GM21515 (cell line): ENCODE results near the gene ADAMTS2.
"Not testable (repeated sequence)": the region's sequence is repeated elsewhere in the genome, so short reads cannot be mapped to it uniquely, and the experiment has no call there.

Experiments
- ATAC-seq: cut with Tn5 transposase; IDR thresholded peaks from one replicate; pipeline ENCODE4 v1.9.1; 2021; ENCODE audit not compliant: unreplicated experiment

Gene ADAMTS2

DNA sequence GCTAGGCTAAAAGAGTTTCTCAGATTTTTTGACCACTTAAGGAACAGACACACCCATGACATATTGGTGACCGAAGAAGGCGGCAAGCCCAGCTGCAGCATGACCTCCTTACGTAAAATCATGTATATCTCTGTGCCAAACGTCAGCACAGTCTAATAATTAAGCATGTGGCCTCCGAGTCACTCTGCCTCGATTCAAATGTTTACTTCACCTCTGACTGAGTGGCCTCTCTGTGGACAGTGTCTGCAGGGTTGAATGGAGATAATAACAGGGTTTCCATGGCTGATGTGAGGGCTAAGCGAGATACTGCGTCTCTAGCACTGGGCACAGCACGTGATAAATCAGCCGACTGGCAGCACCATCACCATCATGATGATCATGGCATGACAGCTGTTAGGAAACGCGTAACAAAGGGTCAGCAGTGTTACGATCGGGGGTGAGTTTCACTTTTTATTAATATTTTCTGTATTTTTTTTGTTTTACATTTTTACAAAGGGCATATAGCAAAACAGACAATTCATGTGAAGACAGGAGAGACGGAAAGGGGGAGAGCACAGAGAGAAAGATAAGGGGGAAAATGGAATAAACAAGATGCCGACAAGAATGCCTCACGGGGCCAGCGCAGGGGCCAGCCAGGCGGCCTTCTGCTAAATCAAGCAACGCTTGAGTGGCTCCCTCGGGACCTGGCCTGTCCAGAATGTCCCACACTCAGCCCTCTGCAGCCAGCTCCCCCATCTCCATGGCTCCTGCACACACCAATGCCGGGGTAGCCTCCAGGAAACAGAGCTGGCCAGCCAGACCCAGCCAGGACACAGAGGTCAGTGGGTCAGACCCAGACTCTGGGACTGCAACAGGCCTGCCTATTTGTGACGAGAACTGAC lies 60.3 kb downstream of the ADAMTS2 start:
- no peak for ATAC-seq

DNA sequence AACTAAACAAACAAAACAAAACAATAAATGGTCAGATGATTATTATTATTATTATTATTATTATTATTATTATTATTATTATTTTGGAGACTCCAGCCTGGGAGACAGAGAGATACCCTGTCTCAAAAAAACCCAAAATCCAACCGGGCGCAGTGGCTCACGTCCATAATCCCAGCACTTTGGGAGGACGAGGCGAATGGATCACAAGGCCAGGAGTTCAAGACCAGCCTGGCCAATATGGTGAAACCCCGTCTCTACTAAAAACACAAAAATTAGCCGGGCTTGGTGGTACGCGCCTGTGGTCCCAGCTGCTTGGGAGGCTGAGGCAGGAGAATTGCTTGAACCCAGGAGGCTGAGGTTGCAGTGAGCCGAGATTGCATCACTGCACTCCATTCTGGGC lies 61.4 kb downstream of the ADAMTS2 start:
- not testable (repeated sequence) for ATAC-seq

DNA sequence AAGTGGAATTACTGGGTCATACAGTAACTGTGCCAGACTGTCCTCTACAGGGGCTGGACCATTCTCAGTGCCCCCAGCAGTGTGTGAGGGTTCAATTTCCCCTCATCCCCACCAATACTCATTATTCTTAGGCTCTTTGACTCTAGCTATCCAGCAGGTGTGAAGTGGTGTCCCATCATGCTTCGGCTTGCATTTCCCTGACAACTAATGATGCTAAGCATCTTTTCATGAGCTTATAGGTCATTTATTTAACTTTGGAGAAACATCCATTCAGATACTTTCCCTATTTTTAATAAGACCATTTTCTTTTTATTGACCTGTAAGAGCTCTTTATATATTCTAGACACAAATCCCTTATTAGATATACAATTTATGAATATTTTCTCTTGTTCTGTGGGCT lies 63.6 kb downstream of the ADAMTS2 start:
- ATAC-seq, result no peak

DNA sequence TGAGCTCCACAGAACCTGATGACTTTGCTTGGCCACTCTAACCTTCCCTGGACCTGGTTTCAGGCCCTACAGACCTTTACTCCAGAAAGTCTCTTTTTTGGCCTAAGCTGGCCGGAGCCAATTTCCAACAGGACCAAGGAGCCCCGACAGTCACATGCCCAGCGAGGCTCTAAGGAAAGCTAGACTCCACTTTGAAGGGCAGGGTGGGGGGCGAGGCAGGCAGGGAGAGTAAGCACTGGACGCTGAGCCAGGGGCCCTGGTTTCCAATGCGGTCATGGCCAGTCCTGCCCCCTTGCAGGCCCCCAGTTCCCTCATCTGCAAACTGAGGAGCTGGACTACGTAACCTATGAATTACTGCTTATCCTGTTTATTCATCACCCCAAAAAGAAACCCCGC lies 65.2 kb downstream of the ADAMTS2 start:
- no peak for ATAC-seq

DNA sequence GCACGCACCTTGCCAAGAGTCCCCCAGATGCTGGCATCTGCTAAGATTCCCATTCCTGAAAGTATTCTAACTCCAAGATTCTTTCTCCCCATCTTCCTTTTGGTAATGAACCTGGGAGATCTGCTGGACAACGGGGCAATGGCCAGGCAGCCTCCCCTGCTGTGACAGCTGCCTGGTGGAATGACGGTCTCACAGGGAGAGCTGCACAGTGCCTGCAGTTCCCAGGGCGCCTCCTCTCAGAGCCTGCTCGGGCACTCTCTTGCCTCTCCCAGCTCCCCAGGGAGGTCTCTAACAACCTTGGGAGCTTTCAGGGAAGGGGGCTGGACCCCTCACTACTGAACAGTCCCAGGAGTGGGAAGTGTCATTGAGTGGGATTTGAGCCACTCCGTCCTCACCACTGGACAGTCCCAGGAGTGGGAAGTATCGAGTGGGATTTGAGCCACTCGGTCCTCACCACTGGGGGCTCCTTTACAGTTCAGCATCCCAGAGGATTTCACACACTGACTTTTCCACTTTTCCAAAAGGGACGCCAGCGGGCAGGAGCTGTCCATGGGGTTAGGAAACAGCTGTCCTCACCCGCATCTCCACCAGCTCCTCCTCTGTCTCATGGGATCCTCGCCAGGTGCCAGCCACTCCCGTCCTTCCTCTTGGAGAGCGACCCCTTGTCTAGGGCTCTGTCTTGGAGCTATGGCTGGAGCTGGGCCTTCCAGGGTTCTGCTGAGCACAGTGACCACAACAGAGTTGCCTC lies 65.7 kb downstream of the ADAMTS2 start:
- ATAC-seq, result no peak

DNA sequence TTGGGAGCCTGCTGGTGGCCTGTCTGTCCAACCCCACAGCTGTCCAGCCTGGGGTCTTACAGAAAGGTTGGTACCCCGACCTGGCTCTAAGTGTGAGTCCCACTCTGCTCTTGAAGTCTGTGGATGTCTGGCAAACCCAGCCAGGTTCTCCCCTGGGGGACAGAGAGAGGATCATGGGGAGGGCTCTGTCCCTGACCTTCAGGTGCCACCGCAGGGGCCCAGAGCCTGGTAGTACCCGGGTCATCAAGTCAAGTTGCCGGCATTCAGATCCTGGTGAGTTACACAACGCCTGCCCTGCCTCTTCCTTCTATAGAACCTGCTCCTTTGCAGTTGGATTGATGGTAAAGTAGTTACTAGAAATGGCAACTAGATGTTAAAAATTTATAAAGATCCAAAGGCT lies 66.7 kb downstream of the ADAMTS2 start:
- no peak for ATAC-seq

DNA sequence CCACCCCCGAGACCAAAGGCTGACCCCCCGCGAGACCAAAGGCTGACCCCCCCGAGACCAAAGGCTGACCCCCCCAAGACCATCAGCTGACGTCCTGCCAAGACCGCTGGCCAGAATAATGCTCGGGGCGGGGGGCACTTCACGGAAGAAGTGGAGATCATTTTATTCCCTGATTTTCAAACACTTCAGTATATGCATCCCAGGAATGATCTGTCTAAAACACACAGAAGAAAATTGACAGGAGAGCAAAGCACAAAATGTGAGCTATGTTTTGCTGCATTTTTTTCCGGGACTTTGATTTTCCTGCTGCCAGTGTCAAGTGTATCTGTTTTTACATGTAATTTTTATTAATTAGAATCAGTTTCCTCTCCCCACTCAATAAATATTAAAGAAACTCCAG lies 67.1 kb downstream of the ADAMTS2 start:
- no peak for ATAC-seq

DNA sequence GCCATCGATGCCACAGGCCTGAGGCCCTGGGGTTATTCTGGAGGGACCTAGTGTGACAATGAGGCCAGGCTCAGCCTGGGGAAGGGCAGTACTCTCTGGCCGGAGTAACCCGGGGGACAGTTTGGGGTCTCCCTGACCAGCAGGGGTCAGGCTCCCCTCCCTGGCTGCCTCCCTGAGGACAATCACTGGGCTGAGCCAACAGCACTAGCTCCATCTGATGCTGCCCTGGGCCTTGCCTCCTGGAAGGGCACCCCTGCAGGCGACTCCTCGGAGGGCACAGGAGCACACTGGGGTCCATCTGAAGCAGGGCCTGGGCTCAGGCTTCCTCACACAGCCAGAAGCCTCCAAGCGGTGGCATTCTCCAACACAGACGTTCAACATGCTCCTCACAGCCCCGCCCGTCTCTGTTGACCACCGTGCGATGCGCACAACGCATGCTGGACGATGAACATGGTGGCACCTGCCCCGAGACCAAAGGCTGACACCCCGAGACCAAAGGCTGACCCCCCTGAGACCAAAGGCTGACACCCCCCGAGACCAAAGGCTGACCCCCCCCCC lies 68.3 kb downstream of the ADAMTS2 start:
- no peak for ATAC-seq

DNA sequence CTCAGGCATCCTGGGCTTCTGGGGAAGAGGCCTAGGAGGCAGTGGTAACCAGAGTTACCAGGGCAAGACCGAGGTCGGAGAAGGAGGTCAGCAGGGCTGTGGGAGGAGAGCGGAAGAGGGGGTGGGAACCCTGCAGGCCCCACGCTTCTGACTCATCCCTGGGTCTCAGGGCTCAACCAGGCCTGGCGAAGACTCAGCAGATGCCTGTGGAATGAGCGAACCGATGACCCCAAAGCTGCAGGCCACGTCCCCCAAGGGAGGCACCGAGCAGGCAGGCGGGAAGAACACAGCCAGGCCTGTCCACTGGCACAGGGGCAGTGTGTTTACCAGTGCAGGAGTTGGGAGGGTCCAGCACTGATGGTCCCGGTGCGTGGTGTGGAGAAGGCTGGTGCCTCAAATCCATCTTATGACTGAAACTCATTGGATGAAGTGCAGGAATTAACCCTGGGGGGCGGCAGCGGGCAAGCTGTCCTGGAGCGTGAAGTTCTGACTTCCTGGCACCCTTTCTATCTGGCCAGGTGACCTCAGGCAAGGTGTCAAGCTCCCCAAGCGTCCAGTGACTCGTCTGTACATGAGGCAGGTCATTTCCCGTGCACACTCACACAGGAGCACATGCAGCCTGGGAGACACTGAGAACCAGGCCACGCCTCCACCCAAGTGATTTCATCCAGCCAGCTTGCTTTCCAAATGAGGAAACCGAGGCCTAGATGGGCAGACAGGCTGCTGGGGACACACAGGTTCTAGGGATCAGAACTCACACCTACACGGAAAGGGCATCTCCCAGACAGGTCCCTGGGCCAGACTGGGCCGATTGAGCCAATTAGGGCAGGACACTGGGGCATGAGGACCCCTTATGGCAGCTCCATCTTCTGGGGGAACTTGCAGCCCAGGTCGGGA lies 69.1 kb downstream of the ADAMTS2 start:
- no peak for ATAC-seq

DNA sequence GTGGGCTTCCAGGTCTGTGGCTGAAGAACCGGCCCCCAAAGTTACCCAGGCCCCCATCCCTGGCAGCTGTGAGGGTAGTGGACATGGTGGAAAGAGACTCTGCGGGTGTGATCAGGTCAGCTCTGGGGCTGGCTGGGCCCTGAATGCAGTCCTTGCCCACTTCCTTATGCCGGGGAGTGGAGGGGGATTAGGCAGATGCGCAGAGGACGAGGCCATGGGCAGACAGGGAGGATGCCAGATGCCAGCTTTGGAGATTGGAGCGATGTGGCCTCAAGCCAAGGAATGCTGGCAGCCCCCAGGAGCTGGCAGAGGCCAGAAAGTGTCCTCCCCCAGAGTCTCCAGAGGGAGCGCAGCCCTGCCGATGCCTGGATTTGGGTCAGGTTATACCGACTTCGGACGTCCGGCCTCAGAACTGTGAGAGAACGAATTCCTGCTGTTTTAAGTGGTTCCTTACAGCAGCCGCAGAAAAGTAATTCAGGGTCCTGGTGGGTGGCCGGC lies 69.8 kb downstream of the ADAMTS2 start:
- ATAC-seq, result no peak

DNA sequence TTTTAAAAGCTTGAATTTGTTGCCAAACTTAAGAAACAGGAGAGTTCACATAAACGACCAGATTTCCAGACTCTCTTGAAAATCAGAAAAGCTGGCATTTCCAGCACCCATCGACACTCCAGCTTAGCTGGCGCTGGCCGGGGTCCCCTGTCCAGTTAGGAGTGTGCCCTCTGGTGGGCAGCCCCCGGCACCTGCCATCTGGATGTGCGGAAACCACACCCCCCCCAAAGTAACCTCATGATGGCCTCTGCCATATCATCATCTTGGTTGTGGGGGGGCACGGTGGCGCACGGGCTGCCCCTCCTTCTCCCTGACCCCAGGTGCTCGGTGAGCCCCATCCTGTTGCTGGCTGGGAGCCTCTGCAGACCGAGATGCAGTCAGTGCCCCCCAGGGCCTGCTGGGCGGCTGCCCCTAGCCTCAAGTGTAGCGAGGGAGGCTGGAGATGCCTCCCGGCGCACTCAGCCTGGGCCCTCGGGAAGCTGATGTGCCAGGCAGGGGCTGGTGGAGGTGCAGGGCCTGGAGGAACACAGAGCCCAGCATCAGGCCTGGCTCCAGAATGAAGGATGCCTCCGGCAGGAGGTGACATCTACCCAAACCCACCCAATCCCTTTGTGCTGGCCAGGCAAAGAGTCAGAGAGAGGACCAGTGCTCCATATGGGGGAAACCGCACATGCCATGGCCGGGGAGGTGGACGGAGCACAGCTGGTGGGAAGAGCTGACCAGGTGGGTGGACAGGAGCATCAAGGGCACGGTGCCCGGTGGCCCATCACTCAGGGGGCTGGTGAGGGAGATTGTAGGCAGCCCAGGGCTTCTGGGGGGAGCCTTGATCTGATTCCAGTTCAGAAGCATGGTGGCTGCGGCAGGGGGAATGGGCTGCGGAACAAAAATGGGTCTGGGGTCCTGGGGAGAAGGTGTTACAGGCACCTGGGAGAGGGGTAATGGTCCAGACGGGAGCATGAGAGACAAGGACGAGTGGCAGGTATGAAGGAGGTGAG lies 70.6 kb downstream of the ADAMTS2 start:
- ATAC-seq, result no peak

DNA sequence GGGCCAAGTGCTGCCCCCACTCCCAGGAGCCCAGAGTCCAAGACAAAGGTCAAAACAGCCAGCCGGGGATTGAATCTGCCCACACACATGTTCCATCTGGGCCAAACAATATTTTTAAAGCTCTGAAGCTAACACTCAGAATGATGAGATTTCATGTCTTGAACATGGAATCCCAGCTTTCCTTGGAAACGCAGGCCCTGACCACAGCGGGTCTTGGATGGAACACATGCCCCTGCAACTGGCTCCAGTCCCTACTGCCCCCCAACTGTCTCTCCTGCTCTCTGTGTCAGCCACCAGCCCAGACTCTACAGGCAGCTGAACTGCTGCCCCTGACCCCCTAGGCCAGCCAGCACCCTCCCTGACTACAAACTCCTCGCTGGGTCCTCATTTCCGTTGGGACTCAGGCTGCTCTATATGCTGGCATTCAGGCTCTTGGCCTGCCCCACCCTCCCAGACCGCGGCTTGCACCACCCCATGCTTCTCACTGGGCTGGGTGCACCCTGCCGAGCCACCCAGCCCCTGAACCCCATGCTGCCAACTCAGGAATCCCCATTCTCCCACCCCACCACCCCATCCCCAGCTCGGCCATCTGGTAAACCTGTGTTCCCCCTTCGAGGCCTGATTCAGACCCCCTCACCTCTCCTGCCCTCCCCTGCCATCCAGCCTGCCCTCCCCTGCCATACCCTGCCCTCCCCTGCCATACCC lies 71.7 kb downstream of the ADAMTS2 start:
- ATAC-seq, result no peak

DNA sequence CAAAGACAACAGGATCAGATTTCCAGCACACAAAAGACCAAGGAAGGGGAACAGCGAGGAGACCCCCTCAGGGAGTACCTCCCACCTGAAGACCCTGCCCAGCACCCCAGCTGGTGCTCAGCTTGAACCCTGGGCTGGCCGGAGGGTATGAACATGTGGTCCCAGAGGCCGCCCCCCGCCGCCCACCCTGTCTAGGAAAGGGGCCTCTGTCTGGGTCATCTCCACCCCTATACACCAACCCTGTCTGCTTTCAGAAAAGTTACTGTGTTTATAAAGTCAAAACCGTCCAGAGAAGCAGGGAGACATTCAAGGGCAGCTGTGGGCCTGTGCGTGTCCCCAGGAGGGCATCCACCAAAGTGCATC lies 72.2 kb downstream of the ADAMTS2 start:
- no peak for ATAC-seq

DNA sequence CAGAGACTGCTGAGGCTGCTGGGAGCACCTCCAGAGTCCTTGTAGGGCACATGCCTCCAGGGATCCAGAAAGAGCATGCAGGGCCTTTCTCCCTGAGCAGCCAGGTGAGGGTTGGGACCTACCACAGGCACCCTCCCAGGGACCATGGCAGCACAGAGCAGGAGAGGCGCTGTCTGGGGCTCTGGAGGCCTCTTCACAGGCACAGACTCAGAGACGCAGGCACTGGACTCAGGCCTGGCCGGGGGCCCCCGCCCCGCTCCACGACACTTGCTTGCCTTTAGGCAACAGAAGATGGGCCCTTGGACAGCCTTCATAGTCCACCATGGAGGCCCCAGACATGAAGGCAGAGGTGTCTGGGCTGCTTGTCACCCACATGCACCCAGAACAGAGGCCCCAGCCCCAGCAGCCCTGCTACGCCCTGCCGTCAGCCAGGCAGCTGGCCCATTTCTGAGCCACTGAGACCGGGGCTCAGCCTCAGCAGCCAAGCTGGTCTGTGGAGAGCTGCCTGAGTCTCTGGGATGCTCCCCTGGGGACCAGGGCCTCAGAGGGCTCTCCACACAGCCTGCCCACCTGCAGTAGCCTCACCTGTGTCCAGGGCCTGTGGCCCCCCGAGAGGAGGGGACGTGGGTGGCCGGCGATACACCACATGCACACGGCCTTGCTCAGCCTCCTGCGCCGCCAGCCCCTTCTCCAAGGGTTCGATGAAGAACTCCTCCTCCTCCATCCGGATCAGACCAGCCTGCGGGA lies 72.8 kb downstream of the ADAMTS2 start:
- ATAC-seq, result no peak

DNA sequence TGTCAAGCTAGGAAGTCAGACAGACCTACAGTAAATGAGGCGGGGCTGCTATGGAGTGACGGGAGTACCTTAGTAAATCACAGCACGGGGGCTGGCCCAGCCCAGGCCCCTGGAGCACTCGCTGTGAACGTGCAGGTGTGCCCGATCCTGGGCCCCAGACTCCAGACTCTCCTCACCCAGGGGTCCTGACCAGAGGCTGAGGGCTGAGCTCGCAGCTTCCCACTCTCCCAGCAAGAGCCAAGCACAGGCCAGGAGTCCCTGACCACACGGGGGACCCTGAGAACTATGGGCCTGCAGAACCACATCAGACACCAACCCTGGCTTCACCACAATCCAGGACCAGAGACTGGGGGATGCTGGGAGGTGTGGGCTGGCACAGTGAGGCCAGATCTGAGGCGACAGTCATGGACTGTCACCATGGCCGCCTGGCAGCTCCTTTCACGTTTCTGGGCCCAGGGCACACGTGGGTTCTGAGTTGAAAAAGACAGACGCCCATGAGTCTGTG lies 73.4 kb downstream of the ADAMTS2 start:
- ATAC-seq, result no peak

DNA sequence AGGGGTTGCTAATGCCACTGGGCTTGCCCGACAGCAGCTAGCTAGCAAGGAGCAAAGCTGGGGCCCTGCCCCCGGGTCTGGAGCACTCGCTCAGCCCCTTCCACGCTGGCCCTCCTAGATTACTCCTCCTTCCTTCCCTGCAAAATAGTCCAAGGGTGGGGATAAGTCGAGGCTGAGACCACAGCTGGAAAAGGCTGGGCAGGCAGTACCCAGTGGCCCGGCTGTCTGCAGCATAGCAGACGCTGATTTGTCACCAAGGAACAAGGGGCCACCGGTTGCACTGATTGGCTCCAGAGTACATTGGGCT lies 73.9 kb downstream of the ADAMTS2 start:
- ATAC-seq, result no peak

DNA sequence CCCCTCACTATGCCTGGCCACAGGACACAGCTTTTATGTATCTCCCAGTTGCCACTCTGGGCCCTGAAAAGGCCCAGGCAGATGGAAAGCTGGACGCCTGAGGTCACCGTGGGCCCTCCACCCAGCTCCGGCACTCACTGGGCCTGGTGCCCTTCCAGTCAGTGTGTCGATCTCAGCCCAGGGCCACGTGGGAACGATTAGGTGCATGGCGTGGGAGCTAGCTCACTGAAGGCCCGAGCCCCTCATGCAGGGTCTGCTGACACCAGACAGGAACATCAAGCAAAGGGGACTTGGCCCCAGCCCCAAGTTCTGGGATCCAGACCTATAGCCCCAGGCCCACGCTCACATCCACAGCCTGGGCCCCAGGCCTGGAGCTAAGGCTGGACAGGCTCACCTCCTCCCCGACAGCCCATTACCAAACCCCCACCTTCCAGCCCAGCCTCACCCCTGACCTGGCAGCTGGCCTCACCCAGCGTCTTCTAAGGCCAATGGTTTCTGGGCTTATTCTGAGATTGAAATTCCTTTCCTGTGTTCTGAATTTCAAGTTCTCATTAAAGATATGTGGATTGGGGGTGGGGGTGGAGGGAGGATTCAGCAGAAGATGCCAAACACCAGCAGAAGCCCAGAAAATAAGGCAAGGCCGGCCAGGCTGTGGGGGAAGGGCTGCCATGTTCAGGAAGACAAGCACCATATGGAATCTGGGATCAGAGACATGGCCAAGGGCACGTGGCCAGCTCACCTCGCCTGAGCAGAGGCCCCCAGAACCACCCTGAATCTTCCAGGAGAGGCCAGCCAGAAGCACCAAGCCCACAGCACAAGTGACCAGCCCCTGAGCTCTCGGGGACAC lies 74.5 kb downstream of the ADAMTS2 start:
- ATAC-seq, result no peak
